HG03060 (cell line): ENCODE results near the gene LSAMP.
A peak's percentile ranks its signal among the peaks of the same experiment; 100 is the strongest.
"Not testable (repeated sequence)": the region's sequence is repeated elsewhere in the genome, so short reads cannot be mapped to it uniquely, and the experiment has no call there.

Experiments used
- ATAC-seq: cut with Tn5 transposase; IDR thresholded peaks from one replicate; pipeline ENCODE4 v1.9.1; 2021; ENCODE audit warnings: low read depth, moderate number of reproducible peaks; ENCODE audit not compliant: unreplicated experiment

The LSAMP gene

GRCh38 chr3:115830764-115831395, 614.4 kb downstream of the LSAMP start:
- no peak for ATAC-seq

GRCh38 chr3:115828401-115828800, 616.9 kb downstream of the LSAMP start:
- no peak for ATAC-seq

- no peak for ATAC-seq
Measured at GRCh38 chr3:115827495-115827894, 617.8 kb downstream of the LSAMP start.

- no peak for ATAC-seq
Measured at GRCh38 chr3:115825046-115825445, 620.2 kb downstream of the LSAMP start.

GRCh38 chr3:115823083-115823482, 622.2 kb downstream of the LSAMP start:
- no peak for ATAC-seq

GRCh38 chr3:115822579-115822978, 622.7 kb downstream of the LSAMP start:
- no peak for ATAC-seq

- ATAC-seq: peak; percentile 83
Measured at GRCh38 chr3:115819785-115820384, 625.4 kb downstream of the LSAMP start.

- peak; percentile 61 for ATAC-seq
Measured at GRCh38 chr3:115814778-115815380, 630.4 kb downstream of the LSAMP start.

GRCh38 chr3:115814006-115814405, 631.3 kb downstream of the LSAMP start:
- no peak for ATAC-seq

GRCh38 chr3:115808816-115809215, 636.5 kb downstream of the LSAMP start:
- ATAC-seq: no peak

GRCh38 chr3:115808244-115808643, 637.0 kb downstream of the LSAMP start:
- ATAC-seq: no peak

- ATAC-seq: no peak
Measured at GRCh38 chr3:115806501-115806900, 638.8 kb downstream of the LSAMP start.

- ATAC-seq: no peak
Measured at GRCh38 chr3:115805520-115805919, 639.8 kb downstream of the LSAMP start.

- ATAC-seq: no peak
Measured at GRCh38 chr3:115804713-115805119, 640.6 kb downstream of the LSAMP start.

GRCh38 chr3:115804200-115804599, 641.1 kb downstream of the LSAMP start:
- no peak for ATAC-seq

GRCh38 chr3:115803661-115804060, 641.6 kb downstream of the LSAMP start:
- no peak for ATAC-seq

GRCh38 chr3:115800489-115801075, 644.7 kb downstream of the LSAMP start:
- no peak for ATAC-seq

GRCh38 chr3:115800065-115800464, 645.2 kb downstream of the LSAMP start:
- ATAC-seq: not testable (repeated sequence)

GRCh38 chr3:115792206-115792955, 652.9 kb downstream of the LSAMP start:
- peak; percentile 52 for ATAC-seq

GRCh38 chr3:115791271-115792153, 653.8 kb downstream of the LSAMP start:
- not testable (repeated sequence) for ATAC-seq
